H9 (cell line): ENCODE measurements around the gene MPC1. TPM values are rescaled to one million over a fixed set of nuclear protein-coding genes. Genes with fewer than 3 reads are reported as not detected.

Experiments used
- DNase-seq: peaks from one replicate; pipeline ENCODE4 v3.0.0-alpha.2; 2017
- H2AFZ ChIP-seq: one replicate; pipeline ENCODE4 v1.6.1; 2013; ENCODE audit warnings: mild to moderate bottlenecking, low read length, control low read depth, moderate library complexity
- H2AK5ac ChIP-seq: 2 replicates; pipeline ENCODE4 v1.6.1; 2013; ENCODE audit warnings: low read length, control low read depth, mixed read lengths; ENCODE audit not compliant: insufficient read length
- H2BK120ac ChIP-seq: one replicate; pipeline ENCODE4 v1.6.1; 2013; ENCODE audit warnings: low read depth, mild to moderate bottlenecking, low read length, control low read depth, inconsistent platforms; ENCODE audit not compliant: poor library complexity, severe bottlenecking
- H2BK12ac ChIP-seq: 2 replicates; pipeline ENCODE4 v1.6.1; 2013; ENCODE audit warnings: low read length, control low read depth, mixed read lengths, low read depth; ENCODE audit not compliant: insufficient read length
- H2BK15ac ChIP-seq: 2 replicates; pipeline ENCODE4 v1.6.1; 2013; ENCODE audit warnings: low read depth, low read length, control low read depth
- H2BK20ac ChIP-seq: one replicate; pipeline ENCODE4 v1.6.1; 2013; ENCODE audit warnings: low read depth, mild to moderate bottlenecking, low read length, control low read depth, inconsistent platforms; ENCODE audit not compliant: poor library complexity, severe bottlenecking
- H2BK5ac ChIP-seq: 2 replicates; pipeline ENCODE4 v1.6.1; 2013; ENCODE audit warnings: low read length, control low read depth, mixed read lengths; ENCODE audit not compliant: insufficient read length
- H3K14ac ChIP-seq: 2 replicates; pipeline ENCODE4 v1.6.1; 2013; ENCODE audit warnings: low read length, control low read depth; ENCODE audit not compliant: insufficient read depth
- H3K18ac ChIP-seq: 2 replicates; pipeline ENCODE4 v1.6.1; 2013; ENCODE audit warnings: low read depth, mild to moderate bottlenecking, mixed read lengths, low read length, control low read depth; ENCODE audit not compliant: insufficient read length
- H3K23ac ChIP-seq: 2 replicates; pipeline ENCODE4 v1.6.1; 2013; ENCODE audit warnings: low read length, control low read depth, mixed read lengths, low read depth; ENCODE audit not compliant: insufficient read length
- H3K23me2 ChIP-seq: 2 replicates; pipeline ENCODE4 v1.6.1; 2013; ENCODE audit warnings: low read depth, mild to moderate bottlenecking, mixed read lengths, low read length, control low read depth; ENCODE audit not compliant: insufficient read length, poor library complexity, severe bottlenecking
- H3K27ac ChIP-seq: 2 replicates; pipeline ENCODE4 v1.5.1; 2013; ENCODE audit warnings: low read length, control low read depth, mixed read lengths, low read depth; ENCODE audit not compliant: insufficient read length
- H3K27me3 ChIP-seq: 2 replicates; pipeline ENCODE4 v1.6.1; 2013; ENCODE audit warnings: low read length, control low read depth, inconsistent platforms; ENCODE audit not compliant: insufficient read depth
- H3K4ac ChIP-seq: 2 replicates; pipeline ENCODE4 v1.6.1; 2013; ENCODE audit warnings: low read depth, mild to moderate bottlenecking, control low read depth, inconsistent platforms, low read length, moderate library complexity
- H3K4me1 ChIP-seq: 2 replicates; pipeline ENCODE4 v1.6.1; 2013; ENCODE audit warnings: low read length, control low read depth, inconsistent platforms; ENCODE audit not compliant: insufficient read depth
- H3K4me2 ChIP-seq: 2 replicates; pipeline ENCODE4 v1.6.1; 2013; ENCODE audit warnings: low read length, control low read depth, mixed read lengths; ENCODE audit not compliant: insufficient read length, insufficient read depth
- H3K56ac ChIP-seq: 2 replicates; pipeline ENCODE4 v1.6.1; 2013; ENCODE audit warnings: low read depth, mild to moderate bottlenecking, mixed read lengths, low read length, control low read depth; ENCODE audit not compliant: insufficient read length
- H3K79me1 ChIP-seq: 2 replicates; pipeline ENCODE4 v1.6.1; 2013; ENCODE audit warnings: low read depth, mild to moderate bottlenecking, moderate library complexity, low read length, control low read depth, inconsistent platforms; ENCODE audit not compliant: insufficient read depth, poor library complexity, severe bottlenecking
- H3K79me2 ChIP-seq: 2 replicates; pipeline ENCODE4 v1.6.1; 2013; ENCODE audit warnings: low read length, control low read depth, inconsistent platforms; ENCODE audit not compliant: insufficient read depth
- H3K9ac ChIP-seq: 2 replicates; pipeline ENCODE4 v1.6.1; 2013; ENCODE audit warnings: low read length, control low read depth, mixed read lengths; ENCODE audit not compliant: insufficient read length; ENCODE audit errors: extremely low read depth
- H3K9me3 ChIP-seq: one replicate; pipeline ENCODE4 v1.6.1; 2013; ENCODE audit warnings: low read depth, low read length, inconsistent platforms; ENCODE audit not compliant: control insufficient read depth
- H3T11ph ChIP-seq: one replicate; pipeline ENCODE4 v1.6.1; 2013; ENCODE audit warnings: mild to moderate bottlenecking, low read length, control low read depth, inconsistent platforms
- H4K20me1 ChIP-seq: one replicate; pipeline ENCODE4 v1.6.1; 2013; ENCODE audit not compliant: control insufficient read depth, insufficient read length, insufficient read depth
- H4K5ac ChIP-seq: 2 replicates; pipeline ENCODE4 v1.6.1; 2013; ENCODE audit warnings: low read depth, mild to moderate bottlenecking, mixed read lengths, low read length, control low read depth; ENCODE audit not compliant: insufficient read length
- H4K8ac ChIP-seq: replicated peaks from 2 replicates; pipeline ENCODE4 v1.6.1; 2013; ENCODE audit warnings: low read length, control low read depth, mixed read lengths, low read depth; ENCODE audit not compliant: insufficient read length
- H4K91ac ChIP-seq: 2 replicates; pipeline ENCODE4 v1.6.1; 2013; ENCODE audit warnings: low read depth, mild to moderate bottlenecking, moderate library complexity, mixed read lengths, low read length, control low read depth; ENCODE audit not compliant: insufficient read length
- H3K27ac Mint-ChIP-seq, 3 experiments: 2 replicates in 2 of 3; 3 replicates in 1 of 3; pipeline ENCODE4 v1.8.0; 2020 to 2021; ENCODE audit warnings: mixed read lengths in 3 of 3, mild to moderate bottlenecking in 1 of 3, moderate library complexity in 1 of 3
- H3K27me3 Mint-ChIP-seq: 2 replicates; pipeline ENCODE4 v1.8.0; 2021; ENCODE audit warnings: low read depth, mild to moderate bottlenecking, moderate library complexity, mixed read lengths
- H3K36me3 Mint-ChIP-seq, 3 experiments: 2 replicates in 2 of 3; 3 replicates in 1 of 3; pipeline ENCODE4 v1.8.0; 2020 to 2021; ENCODE audit warnings: low read depth in 3 of 3, mixed read lengths in 3 of 3; ENCODE audit not compliant: insufficient read depth in 1 of 3
- H3K4me1 Mint-ChIP-seq, 2 experiments: 2 replicates each; pipeline ENCODE4 v1.8.0; 2020; ENCODE audit warnings: mixed read lengths in 2 of 2
- H3K4me3 Mint-ChIP-seq, 2 experiments: 2 replicates in 1 of 2; 3 replicates in 1 of 2; pipeline ENCODE4 v1.8.0; 2020 to 2021; ENCODE audit warnings: mild to moderate bottlenecking in 2 of 2, mixed read lengths in 2 of 2, moderate library complexity in 1 of 2
- H3K9me3 Mint-ChIP-seq, 2 experiments: 2 replicates in 1 of 2; 3 replicates in 1 of 2; pipeline ENCODE4 v1.8.0; 2020; ENCODE audit warnings: mild to moderate bottlenecking in 2 of 2, mixed read lengths in 2 of 2, moderate library complexity in 1 of 2
- CTCF ChIP-seq: fragments of 200-600 bp; sonication (generic); conservative IDR thresholded peaks from 3 replicates; pipeline ENCODE4 v1.8.0; 2021; ENCODE audit warnings: antibody characterized with exemption, mild to moderate bottlenecking
- WGBS: extraction: QIAGEN DNeasy Blood & Tissue Kit; methylation state at CpG from one replicate; pipeline ENCODE4 v1.1.7; 2013; ENCODE audit warnings: missing lambda C conversion rate, low lambda C conversion rate, mixed read lengths; ENCODE audit not compliant: insufficient read length; ENCODE audit errors: extremely low coverage; 5-methylcytosine and 5-hydroxymethylcytosine counted together
- total RNA-seq: library from RNA; stranded (reverse); gene quantifications from 2 replicates; pipeline ENCODE4 v1.2.1, GENCODE V29; 2021

Gene MPC1
- total RNA-seq, 1 experiment from 2014 or later, result 10.0 TPM

- Histone ChIP-seq H2BK20ac (no peak overlapping the region), H2AFZ (no peak overlapping the region), H3K9ac (no peak overlapping the region), H3K79me2 (no peaks in the 10 kb centered on the region), H3K23ac (no peak overlapping the region), H2BK15ac (peak overlapping the region; percentile 75; the same call in 1 of the 2 replicates), H4K91ac (no peak overlapping the region), H3K4me1 (no peaks in the 10 kb centered on the region), H3K9me3 (no peaks in the 10 kb centered on the region), H2BK5ac (no peak overlapping the region), H3K14ac (no peak overlapping the region), H2BK12ac (no peak overlapping the region), H3T11ph (no peak overlapping the region), H3K27me3 (no peaks in the 10 kb centered on the region), H3K4ac (no peak overlapping the region), H4K20me1 (no peaks in the 10 kb centered on the region), H3K79me1 (no peaks in the 10 kb centered on the region), H3K23me2 (no peaks in the 10 kb centered on the region), H3K56ac (no peak overlapping the region), H2AK5ac (no peak overlapping the region), H2BK120ac (no peak overlapping the region), H3K4me2 (no peak overlapping the region), H3K27ac (no peak overlapping the region), H4K8ac (no peak overlapping the region), H3K18ac (no peak overlapping the region), H4K5ac (no peak overlapping the region)
- TF ChIP-seq CTCF, result no peak
- no peaks in the 10 kb centered on the region; the same call in 1 of the 2 replicates for H3K27me3 Mint-ChIP-seq
- peak overlapping the region; percentile 22 to 73 (median 22); a peak in 6 of 7 replicates for H3K27ac Mint-ChIP-seq
- H3K36me3 Mint-ChIP-seq, result peaks cover 2 to 32% (median 10%) of the 10 kb centered on the region in 3 experiments; a peak in 5 of 7 replicates
- H3K4me3 Mint-ChIP-seq, result no peak overlapping the region
- H3K9me3 Mint-ChIP-seq, result no peaks in the 10 kb centered on the region; a peak in 1 of 5 replicates
- peaks cover 3 to 16% of the 10 kb centered on the region in 2 experiments; a peak in 2 of 4 replicates for H3K4me1 Mint-ChIP-seq
- DNase-seq, result peak; percentile 49
- no CpG with 5 or more reads among the region's 18 CpGs for WGBS
These were observed 63.8 kb downstream of the MPC1 start for GRCh38 chr6:166318649-166319600.
